Karpas-422 (cell line): ENCODE measurements around the gene MCTP2. TPM values are rescaled to one million over a fixed set of nuclear protein-coding genes. Genes with fewer than 3 reads are reported as not detected.

Experiments
- DNase-seq: peaks from one replicate; pipeline ENCODE4 v3.0.0-alpha.2; 2015
- H2AFZ ChIP-seq: fragments of 200-600 bp; sonication (generic); 2 replicates; pipeline ENCODE4 v1.6.1; 2014; ENCODE audit warnings: antibody characterized with exemption, low read length, mixed read lengths
- H3K27ac ChIP-seq: fragments of 200-600 bp; sonication (generic); 2 replicates; pipeline ENCODE4 v1.5.1; 2014; ENCODE audit warnings: mild to moderate bottlenecking, low read length, moderate library complexity
- H3K27me3 ChIP-seq: fragments of 200-600 bp; sonication (generic); 2 replicates; pipeline ENCODE4 v1.6.1; 2014; ENCODE audit warnings: low read length, mixed read lengths
- H3K36me3 ChIP-seq: fragments of 200-600 bp; sonication (generic); 2 replicates; pipeline ENCODE4 v1.6.1; 2014; ENCODE audit warnings: low read length, mixed read lengths; ENCODE audit not compliant: insufficient read depth
- H3K4me1 ChIP-seq: fragments of 200-600 bp; sonication (generic); 2 replicates; pipeline ENCODE4 v1.6.1; 2014; ENCODE audit warnings: mild to moderate bottlenecking, low read length, mixed read lengths
- H3K4me2 ChIP-seq: fragments of 200-600 bp; sonication (generic); 2 replicates; pipeline ENCODE4 v1.6.1; 2014; ENCODE audit warnings: low read length, low read depth, mild to moderate bottlenecking; ENCODE audit not compliant: poor library complexity, severe bottlenecking
- H3K4me3 ChIP-seq: fragments of 200-600 bp; sonication (generic); 2 replicates; pipeline ENCODE4 v1.5.1; 2014; ENCODE audit warnings: mild to moderate bottlenecking, antibody characterized with exemption, low read length, mixed read lengths
- H3K79me2 ChIP-seq: fragments of 200-600 bp; sonication (generic); 2 replicates; pipeline ENCODE4 v1.6.1; 2014; ENCODE audit warnings: mild to moderate bottlenecking, low read length, mixed read lengths
- H3K9ac ChIP-seq: fragments of 200-600 bp; sonication (generic); 2 replicates; pipeline ENCODE4 v1.6.0; 2014; ENCODE audit warnings: low read length
- H3K9me2 ChIP-seq: fragments of 200-600 bp; sonication (generic), shearing (Covaris generic); replicated peaks from 2 replicates; pipeline ENCODE4 v1.6.0; 2014; ENCODE audit warnings: mild to moderate bottlenecking, low read length, moderate library complexity; ENCODE audit not compliant: insufficient read depth
- H3K9me3 ChIP-seq: fragments of 300-700, 200-600 bp; sonication (generic); 2 replicates; pipeline ENCODE4 v1.6.1; 2014; ENCODE audit warnings: low read length, mixed read lengths
- H4K20me1 ChIP-seq: fragments of 200-600 bp; sonication (generic); 2 replicates; pipeline ENCODE4 v1.6.1; 2014; ENCODE audit warnings: mild to moderate bottlenecking, antibody characterized with exemption, low read length, low read depth; ENCODE audit not compliant: insufficient read depth
- total RNA-seq: library from RNA; depleted of rRNA; stranded (reverse); fragments of >200 nt; shearing (Covaris generic); gene quantifications from 2 replicates; pipeline ENCODE4 v1.2.3, GENCODE V29; 2014; ENCODE audit warnings: low replicate concordance

MCTP2 gene
- total RNA-seq, 1 experiment from 2014 or later, result 58.9 TPM

DNA sequence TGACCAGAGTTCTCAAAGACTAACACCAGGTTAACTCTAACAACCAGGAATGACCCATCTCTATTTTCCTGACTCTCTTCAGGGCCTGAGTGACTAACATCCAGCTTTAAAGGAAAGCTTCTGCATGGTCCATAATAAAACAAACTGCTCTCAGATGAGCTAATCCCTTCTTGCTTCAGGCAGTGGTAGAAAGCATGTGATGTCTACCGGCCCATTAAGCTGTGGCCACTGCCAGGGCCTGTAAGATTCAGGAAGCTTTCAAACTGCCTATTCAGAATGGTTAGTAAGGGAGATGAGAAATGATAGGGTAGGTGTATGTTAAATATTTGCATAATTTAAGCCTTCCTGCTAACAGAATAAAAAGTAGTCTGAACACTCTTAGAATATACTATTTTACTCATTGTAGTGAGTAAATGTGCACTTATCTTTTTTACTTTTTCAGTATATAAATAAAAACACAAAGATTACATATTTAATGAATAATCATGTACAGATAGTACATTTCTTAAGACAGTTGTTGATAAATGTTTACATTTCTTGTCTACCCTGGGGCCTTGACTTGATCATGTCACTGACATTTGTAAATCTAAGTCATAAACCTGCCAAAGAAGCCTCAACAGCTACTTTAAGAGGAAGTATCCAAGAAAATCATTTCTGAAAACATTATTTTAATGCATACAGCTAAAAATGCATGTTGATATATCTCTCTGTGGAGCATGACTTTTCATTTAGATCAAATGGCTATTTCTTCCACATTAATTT, 222.0 kb downstream of the MCTP2 start:
- Histone ChIP-seq H3K9ac (no peak overlapping the region), H2AFZ (no peak overlapping the region), H3K4me1 (no peaks in the 10 kb centered on the region), H3K27ac (no peak overlapping the region), H3K4me3 (no peak overlapping the region), H3K36me3 (no peaks in the 10 kb centered on the region), H3K27me3 (no peaks in the 10 kb centered on the region), H3K9me3 (no peaks in the 10 kb centered on the region), H3K4me2 (no peak overlapping the region), H3K79me2 (no peaks in the 10 kb centered on the region), H3K9me2 (no peaks in the 10 kb centered on the region), H4K20me1 (no peaks in the 10 kb centered on the region)
- no peak for DNase-seq

DNA sequence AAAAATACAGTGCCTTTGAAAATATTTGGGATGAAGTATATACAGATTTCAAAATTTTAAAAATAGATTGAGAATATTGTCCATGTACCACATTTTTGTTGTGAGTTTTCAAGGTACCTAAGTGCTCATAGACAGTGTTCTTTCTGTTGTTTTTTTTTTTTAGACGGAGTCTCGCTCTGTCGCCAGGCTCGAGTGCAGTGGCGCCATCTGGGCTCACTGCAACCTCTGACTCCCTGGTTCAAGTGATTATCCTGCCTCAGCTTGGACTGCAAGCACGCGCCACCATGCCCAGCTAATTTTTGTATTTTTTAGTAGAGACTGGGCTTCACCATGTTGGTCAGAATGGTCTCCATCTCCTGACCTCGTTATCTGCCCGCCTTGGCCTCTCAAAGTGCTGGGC, 223.9 kb downstream of the MCTP2 start:
- Histone ChIP-seq H3K79me2 (no peaks in the 10 kb centered on the region), H3K4me1 (no peaks in the 10 kb centered on the region), H2AFZ (no peak overlapping the region), H3K9ac (no peak overlapping the region), H3K4me2 (no peak overlapping the region), H3K27ac (no peak overlapping the region), H4K20me1 (no peaks in the 10 kb centered on the region), H3K9me2 (no peaks in the 10 kb centered on the region), H3K36me3 (no peaks in the 10 kb centered on the region), H3K27me3 (no peaks in the 10 kb centered on the region), H3K9me3 (no peaks in the 10 kb centered on the region), H3K4me3 (no peak overlapping the region)
- DNase-seq, result no peak

DNA sequence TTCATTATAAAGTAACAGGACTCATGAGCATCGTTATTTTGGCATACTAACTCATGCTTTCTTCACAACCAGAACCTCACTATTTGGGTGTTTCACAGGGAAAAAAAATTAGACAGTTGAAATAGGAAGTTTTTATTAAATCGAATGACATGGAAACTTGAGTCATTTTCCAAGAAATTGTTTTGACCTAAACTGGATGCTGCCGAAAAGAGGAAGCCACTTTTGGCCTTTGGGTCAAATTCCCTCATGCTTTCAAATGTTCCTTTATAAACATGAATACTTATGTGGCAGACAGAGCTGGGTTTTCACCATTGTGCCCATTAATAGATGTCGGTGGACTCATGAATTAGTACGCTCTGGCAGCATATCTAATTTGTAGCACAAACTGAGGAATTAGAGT, 224.9 kb downstream of the MCTP2 start:
- Histone ChIP-seq H3K9me2 (no peaks in the 10 kb centered on the region), H3K4me2 (no peak overlapping the region), H3K27ac (no peak overlapping the region), H3K9me3 (no peaks in the 10 kb centered on the region), H3K4me1 (no peaks in the 10 kb centered on the region), H3K36me3 (no peaks in the 10 kb centered on the region), H3K27me3 (no peaks in the 10 kb centered on the region), H4K20me1 (no peaks in the 10 kb centered on the region), H2AFZ (no peak overlapping the region), H3K9ac (no peak overlapping the region), H3K79me2 (no peaks in the 10 kb centered on the region), H3K4me3 (no peak overlapping the region)
- no peak for DNase-seq

- Histone ChIP-seq H3K4me2 (no peak overlapping the region), H3K9ac (no peak overlapping the region), H3K4me3 (no peak overlapping the region), H3K27me3 (no peaks in the 10 kb centered on the region), H3K36me3 (no peaks in the 10 kb centered on the region), H3K27ac (no peak overlapping the region), H3K79me2 (no peaks in the 10 kb centered on the region), H2AFZ (no peak overlapping the region), H3K9me2 (no peaks in the 10 kb centered on the region), H3K4me1 (no peaks in the 10 kb centered on the region), H3K9me3 (no peaks in the 10 kb centered on the region), H4K20me1 (no peaks in the 10 kb centered on the region)
- DNase-seq, result no peak
These were observed 226.3 kb downstream of the MCTP2 start for GRCh38 chr15:94457661-94458060.

GRCh38 chr15:94460624-94461023, 229.3 kb downstream of the MCTP2 start:
- Histone ChIP-seq H3K4me2 (no peak overlapping the region), H3K27ac (no peak overlapping the region), H3K9ac (no peak overlapping the region), H3K9me2 (no peaks in the 10 kb centered on the region), H3K4me1 (no peaks in the 10 kb centered on the region), H3K79me2 (no peaks in the 10 kb centered on the region), H2AFZ (no peak overlapping the region), H3K4me3 (no peak overlapping the region), H3K9me3 (no peaks in the 10 kb centered on the region), H4K20me1 (no peaks in the 10 kb centered on the region), H3K36me3 (no peaks in the 10 kb centered on the region), H3K27me3 (no peaks in the 10 kb centered on the region)
- no peak for DNase-seq

DNA sequence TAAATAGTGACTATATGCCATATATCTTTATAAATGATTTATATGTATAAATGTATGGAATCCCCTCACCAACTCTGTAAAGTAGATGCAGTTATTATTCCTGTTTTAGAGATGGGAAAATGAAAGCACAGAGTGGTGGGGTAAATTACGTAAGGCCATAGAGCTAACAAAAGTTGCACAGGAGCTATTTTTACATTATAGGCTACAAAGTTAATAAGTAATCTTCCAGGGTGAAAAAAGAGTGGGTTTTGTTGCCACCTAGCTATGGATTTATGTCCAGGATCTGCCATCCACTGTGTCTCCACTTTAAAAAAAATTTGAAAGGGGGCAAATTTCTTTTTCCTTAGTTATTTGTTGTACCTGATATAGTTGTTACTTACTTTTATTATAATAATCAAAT, 235.7 kb downstream of the MCTP2 start:
- DNase-seq, result no peak
- no peaks in the 10 kb centered on the region for H3K79me2 ChIP-seq
- H3K9me3 ChIP-seq, result no peaks in the 10 kb centered on the region
- H3K27me3 ChIP-seq, result no peaks in the 10 kb centered on the region
- no peak overlapping the region for H2AFZ ChIP-seq
- no peaks in the 10 kb centered on the region; the same call in 1 of the 2 replicates for H3K4me1 ChIP-seq
- H4K20me1 ChIP-seq, result no peaks in the 10 kb centered on the region
- no peak overlapping the region for H3K4me3 ChIP-seq
- H3K9ac ChIP-seq, result no peak overlapping the region
- H3K27ac ChIP-seq, result no peak overlapping the region
- no peak overlapping the region for H3K4me2 ChIP-seq
- H3K36me3 ChIP-seq, result no peaks in the 10 kb centered on the region
- H3K9me2 ChIP-seq, result no peaks in the 10 kb centered on the region

GRCh38 chr15:94470492-94470891, 239.1 kb downstream of the MCTP2 start:
- Histone ChIP-seq H3K9me2 (no peaks in the 10 kb centered on the region), H4K20me1 (peaks cover 13% of the 10 kb centered on the region; the same call in 1 of the 2 replicates), H3K79me2 (no peaks in the 10 kb centered on the region), H3K27me3 (no peaks in the 10 kb centered on the region), H3K4me2 (no peak overlapping the region), H3K4me1 (peaks cover 13% of the 10 kb centered on the region), H3K27ac (no peak overlapping the region), H3K36me3 (no peaks in the 10 kb centered on the region), H2AFZ (no peak overlapping the region), H3K9ac (no peak overlapping the region), H3K9me3 (no peaks in the 10 kb centered on the region), H3K4me3 (no peak overlapping the region)
- no peak for DNase-seq

- peak overlapping the region; percentile 80 for H3K4me2 ChIP-seq
- no peak overlapping the region for H3K4me3 ChIP-seq
- H3K27me3 ChIP-seq, result no peaks in the 10 kb centered on the region
- DNase-seq, result no peak
- no peak overlapping the region for H3K27ac ChIP-seq
- H2AFZ ChIP-seq, result no peak overlapping the region
- H3K9me2 ChIP-seq, result no peaks in the 10 kb centered on the region
- peaks cover 61% of the 10 kb centered on the region for H3K4me1 ChIP-seq
- H3K9me3 ChIP-seq, result no peaks in the 10 kb centered on the region
- peaks cover 48% of the 10 kb centered on the region for H4K20me1 ChIP-seq
- peaks cover 23% of the 10 kb centered on the region for H3K36me3 ChIP-seq
- H3K9ac ChIP-seq, result no peak overlapping the region
- H3K79me2 ChIP-seq, result no peaks in the 10 kb centered on the region
These were observed 245.3 kb downstream of the MCTP2 start for GRCh38 chr15:94476686-94477085.
